OCI-LY7 (cell line): Measurements from ENCODE around the gene TMEM154. TPM values are rescaled to one million over a fixed set of nuclear protein-coding genes. Genes with fewer than 3 reads are reported as not detected.

Experiments
- BruUV-seq: library from RNA; stranded (reverse); fragments of 400-500 nt; replicated peaks from 2 replicates; lab custom pipeline; 2021; lab: Mats Ljungman, UMichigan
- CTCF ChIA-PET: fragments of 300-600 bp; sonication (Branson Sonifier 250); formaldehyde crosslinking; loops from one replicate; lab custom pipeline; 2022; ENCODE audit warnings: antibody characterized with exemption; ENCODE audit not compliant: unreplicated experiment; lab: Charles Lee
- POLR2A ChIA-PET: fragments of 300-600 bp; sonication (Branson Sonifier 250); formaldehyde crosslinking; loops from one replicate; lab custom pipeline; 2022; ENCODE audit warnings: antibody characterized with exemption; lab: Charles Lee
- DNase-seq: peaks from one replicate; pipeline ENCODE4 v3.0.0-alpha.2; 2015; ENCODE audit warnings: low spot score
- H2AFZ ChIP-seq: fragments of 200-600 bp; sonication (generic), shearing (Covaris generic); 2 replicates; pipeline ENCODE4 v1.6.1; 2014; ENCODE audit warnings: mild to moderate bottlenecking, antibody characterized with exemption, low read length, moderate library complexity
- H3K27ac ChIP-seq: fragments of 200-600 bp; sonication (generic); 2 replicates; pipeline ENCODE4 v1.5.1; 2014; ENCODE audit warnings: mixed run types, low read depth, mild to moderate bottlenecking, moderate library complexity, low read length, inconsistent platforms; ENCODE audit not compliant: poor library complexity, severe bottlenecking
- H3K36me3 ChIP-seq: fragments of 200-600 bp; sonication (generic); 2 replicates; pipeline ENCODE4 v1.6.1; 2014; ENCODE audit warnings: mild to moderate bottlenecking, antibody characterized with exemption, low read length, moderate library complexity, mixed read lengths; ENCODE audit not compliant: insufficient read depth
- H3K4me1 ChIP-seq: fragments of 200-600 bp; sonication (generic); 2 replicates; pipeline ENCODE4 v1.5.1; 2014; ENCODE audit warnings: mild to moderate bottlenecking, low read length; ENCODE audit not compliant: insufficient read depth, poor library complexity, severe bottlenecking
- H3K4me2 ChIP-seq: fragments of 200-600 bp; sonication (generic); 2 replicates; pipeline ENCODE4 v1.6.1; 2014; ENCODE audit warnings: mild to moderate bottlenecking, low read length
- H3K4me3 ChIP-seq: fragments of 200-600 bp; sonication (generic); 2 replicates; pipeline ENCODE4 v1.5.1; 2014; ENCODE audit warnings: mild to moderate bottlenecking, low read depth, low read length; ENCODE audit not compliant: poor library complexity, severe bottlenecking
- H3K79me2 ChIP-seq: fragments of 200-600 bp; sonication (generic); 2 replicates; pipeline ENCODE4 v1.6.1; 2016; ENCODE audit warnings: low read depth, mild to moderate bottlenecking, low read length, moderate library complexity, mixed read lengths; ENCODE audit not compliant: insufficient read depth
- H3K9me2 ChIP-seq: fragments of 200-600 bp; sonication (generic); 2 replicates; pipeline ENCODE4 v1.6.1; 2016; ENCODE audit warnings: mild to moderate bottlenecking, low read length, mixed read lengths; ENCODE audit not compliant: insufficient read depth
- H3K9me3 ChIP-seq: fragments of 200-600 bp; sonication (generic); 2 replicates; pipeline ENCODE4 v1.6.1; 2014; ENCODE audit warnings: mild to moderate bottlenecking, mixed run types, low read length, mixed read lengths
- H4K20me1 ChIP-seq: fragments of 200-600 bp; sonication (generic); 2 replicates; pipeline ENCODE4 v1.6.1; 2014; ENCODE audit warnings: mild to moderate bottlenecking, antibody characterized with exemption, low read length, moderate library complexity, mixed read lengths; ENCODE audit not compliant: insufficient read depth
- CTCF ChIP-seq: fragments of 200-600 bp; sonication (generic); conservative IDR thresholded peaks from 2 replicates; pipeline ENCODE4 v1.5.1; 2014; ENCODE audit warnings: mild to moderate bottlenecking, antibody characterized with exemption, low read length, moderate library complexity, mixed read lengths
- EZH2phosphoT487 ChIP-seq: fragments of 200-600 bp; sonication (generic); IDR thresholded peaks from 2 replicates; pipeline ENCODE4 v1.6.1; 2018; ENCODE audit warnings: low read depth, borderline replicate concordance, mild to moderate bottlenecking, mixed run types, antibody characterized with exemption, low read length, moderate library complexity, mixed read lengths
- intact Hi-C: fragments of 100-400 bp; cut with micrococcal nuclease; formaldehyde crosslinking; loops from one replicate; pipeline ENCODE4 v1.10.0; 2022; ENCODE audit not compliant: unreplicated experiment
- total RNA-seq, 2 experiments: library from RNA; depleted of rRNA in 1 of 2; stranded (reverse); fragments of >200 nt in 1 of 2; shearing (Covaris generic) in 1 of 2; gene quantifications; 2 replicates each; pipeline ENCODE4 v1.2.3, GENCODE V29; 2014 to 2022

TMEM154 gene
- total RNA-seq, 2 experiments from 2014 or later = 17.6 to 59.6 TPM

DNA sequence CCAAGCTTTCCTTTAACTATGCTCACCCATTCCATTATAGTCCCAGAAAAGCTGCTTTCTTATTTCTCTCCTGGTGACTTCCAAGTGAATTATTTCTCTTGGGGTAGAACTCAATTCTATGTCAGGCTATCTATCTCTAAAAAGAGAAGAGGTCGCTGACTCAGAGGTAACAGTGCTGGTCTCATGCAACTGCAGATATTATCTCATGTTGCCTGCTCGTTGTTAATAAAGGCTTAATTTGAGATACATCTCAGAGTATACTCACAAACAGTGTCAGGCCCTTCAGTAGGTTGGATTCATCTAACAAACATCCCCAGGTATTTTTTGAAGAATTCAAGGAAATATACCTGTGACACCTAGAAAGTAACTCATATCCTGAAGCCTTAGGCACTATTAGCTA is 2.7 kb downstream of the TMEM154 start:
- TF ChIP-seq CTCF (no peak), EZH2phosphoT487 (no peak)
- Histone ChIP-seq H3K4me1 (peaks cover 87% of the 10 kb centered on the region), H4K20me1 (no peaks in the 10 kb centered on the region), H3K4me3 (peak overlapping the region; percentile 23), H2AFZ (no peak overlapping the region), H3K36me3 (no peaks in the 10 kb centered on the region), H3K27ac (no peak overlapping the region), H3K9me3 (no peaks in the 10 kb centered on the region), H3K4me2 (peak overlapping the region; percentile 82), H3K79me2 (peaks cover 31% of the 10 kb centered on the region; the same call in 1 of the 2 replicates), H3K9me2 (no peaks in the 10 kb centered on the region)
- DNase-seq = no peak
- BruUV-seq = no TSS peak
- POLR2A ChIA-PET = interaction anchor here (0.6 to 15.7 kb wide), 17 partner anchors 7 to 672 kb away, joined by 3 to 249 read pairs (median 5); no protein-coding TSS in a partner anchor
- CTCF ChIA-PET = interaction anchor here (1.1 to 1.7 kb wide), 2 partner anchors 9 to 31 kb away, joined by 5 to 6 read pairs; no protein-coding TSS in a partner anchor
- intact Hi-C loops = no loop called here

GRCh38 chr4:152676052-152676854 is 3.5 kb downstream of the TMEM154 start:
- Histone ChIP-seq H3K27ac (peak overlapping the region; percentile 23), H3K9me2 (no peaks in the 10 kb centered on the region), H3K79me2 (peaks cover 31% of the 10 kb centered on the region; the same call in 1 of the 2 replicates), H3K36me3 (no peaks in the 10 kb centered on the region), H2AFZ (no peak overlapping the region), H3K4me2 (peak overlapping the region; percentile 82), H3K4me1 (peaks cover 86% of the 10 kb centered on the region), H4K20me1 (no peaks in the 10 kb centered on the region), H3K9me3 (no peaks in the 10 kb centered on the region), H3K4me3 (peak overlapping the region; percentile 23)
- POLR2A ChIA-PET = interaction anchor here (0.6 to 15.7 kb wide), 14 partner anchors 7 to 741 kb away, joined by 3 to 249 read pairs (median 5); no protein-coding TSS in a partner anchor
- TF ChIP-seq CTCF (no peak; the same call in 1 of the 2 replicates), EZH2phosphoT487 (no peak)
- no TSS peak for BruUV-seq
- CTCF ChIA-PET = interaction anchor here (0.7 to 1.7 kb wide), 3 partner anchors 8 to 31 kb away, joined by 3 to 6 read pairs (median 5); no protein-coding TSS in a partner anchor
- intact Hi-C loops = no loop called here
- peak; percentile 37 for DNase-seq
